ENCODE measurements around the gene LCN6. TPM values are rescaled to one million over a fixed set of nuclear protein-coding genes. Genes with fewer than 3 reads are reported as not detected.
"Not testable (repeated sequence)": the region's sequence is repeated elsewhere in the genome, so short reads cannot be mapped to it uniquely, and the experiment has no call there.

The LCN6 gene
- total and polyA plus RNA-seq, 2 donors (not counting 1 experiment from before 2014, with no cell fraction given), result 0.18 TPM; not detected in 1

GRCh38 chr9:136786451-136786850 lies 38.1 kb upstream of the LCN6 start:
- no peak overlapping the region for H3K27ac Mint-ChIP-seq
- DNase-seq, result no peak
- no peaks in the 10 kb centered on the region for H3K27me3 Mint-ChIP-seq
- no peak overlapping the region for H3K27ac ChIP-seq (ENCODE audit: low read length in 2 of 2)
- H3K9me3 Mint-ChIP-seq (ENCODE audit: insufficient read depth), result no peaks in the 10 kb centered on the region
- no peak overlapping the region for H3K4me3 ChIP-seq (ENCODE audit: control extremely low read depth in 1 of 5, extremely low read depth in 1 of 5, insufficient read depth in 1 of 5, low read depth in 2 of 5, low read length in 4 of 5)
- H3K4me3 Mint-ChIP-seq, result no peak overlapping the region
- H3K9ac ChIP-seq (ENCODE audit: low read length), result no peak overlapping the region
- H3K4me1 ChIP-seq (ENCODE audit: control insufficient read depth in 2 of 2, insufficient read depth in 2 of 2, low read length in 2 of 2), result peaks cover 8 to 14% of the 10 kb centered on the region in 2 donors
- ChIA-PET POLR2A (no interaction called here), CTCF (interaction anchor here (0.8 to 10.5 kb wide), 16 partner anchors 8 to 441 kb away, joined by 3 to 106 read pairs (median 4); partner anchors contain the start of genes AJM1, FUT7, RABL6 and RNF224)
- no peaks in the 10 kb centered on the region for H3K79me2 ChIP-seq (ENCODE audit: control insufficient read depth, insufficient read depth, low read length)
- H4K20me1 ChIP-seq (ENCODE audit: control insufficient read depth, insufficient read depth, low read length, poor library complexity, severe bottlenecking), result no peaks in the 10 kb centered on the region
- WGBS (ENCODE audit: insufficient coverage), result 85% methylated on average over 3 of the region's 10 CpGs
- no peak for TF ChIP-seq EZH2 (IDR thresholded peaks at IDR 0.05; ENCODE audit: borderline replicate concordance, insufficient read depth, low read depth, low read length, poor library complexity, severe bottlenecking)
- H2AFZ ChIP-seq (ENCODE audit: insufficient read depth, low read depth, low read length, poor library complexity, severe bottlenecking), result no peak overlapping the region
- H3K36me3 ChIP-seq (replicated peaks in 1 of 2; ENCODE audit: control extremely low read depth in 1 of 2, control insufficient read depth in 1 of 2, extremely low read depth in 1 of 2, insufficient read depth in 2 of 2, low read length in 1 of 2), result no peaks in the 10 kb centered on the region
- no peaks in the 10 kb centered on the region for H3K27me3 ChIP-seq (replicated peaks in 1 of 4; ENCODE audit: control extremely low read depth in 1 of 4, control insufficient read depth in 3 of 4, insufficient read depth in 4 of 4, low read length in 3 of 4)
- ATAC-seq (ENCODE audit: low read depth), result no peak
- H3K4me2 ChIP-seq (replicated peaks; ENCODE audit: low read depth, low read length, poor library complexity, severe bottlenecking), result no peak overlapping the region
- peaks cover 19% of the 10 kb centered on the region for H3K4me1 Mint-ChIP-seq
- no peaks in the 10 kb centered on the region for H3K9me3 ChIP-seq (ENCODE audit: control extremely low read depth in 1 of 3, control insufficient read depth in 2 of 3, insufficient read depth in 1 of 3, low read length in 2 of 3)
- intact Hi-C loops (cut with micrococcal nuclease), result no loop called here

- 79% methylated on average over 20 of the region's 23 CpGs for WGBS (ENCODE audit: insufficient coverage)
- H3K27ac Mint-ChIP-seq; H3K27me3 Mint-ChIP-seq; H3K4me3 ChIP-seq (ENCODE audit: control extremely low read depth in 1 of 5, extremely low read depth in 1 of 5, insufficient read depth in 1 of 5, low read depth in 2 of 5, low read length in 4 of 5); H3K79me2 ChIP-seq (ENCODE audit: control insufficient read depth, insufficient read depth, low read length); intact Hi-C loops (cut with micrococcal nuclease); POLR2A ChIA-PET; H3K9ac ChIP-seq (ENCODE audit: low read length); H3K9me3 Mint-ChIP-seq (ENCODE audit: insufficient read depth); H3K27me3 ChIP-seq (replicated peaks in 1 of 4; ENCODE audit: control extremely low read depth in 1 of 4, control insufficient read depth in 3 of 4, insufficient read depth in 4 of 4, low read length in 3 of 4); DNase-seq; H4K20me1 ChIP-seq (ENCODE audit: control insufficient read depth, insufficient read depth, low read length, poor library complexity, severe bottlenecking); H3K4me3 Mint-ChIP-seq; H3K4me2 ChIP-seq (replicated peaks; ENCODE audit: low read depth, low read length, poor library complexity, severe bottlenecking); H3K36me3 ChIP-seq (replicated peaks in 1 of 2; ENCODE audit: control extremely low read depth in 1 of 2, control insufficient read depth in 1 of 2, extremely low read depth in 1 of 2, insufficient read depth in 2 of 2, low read length in 1 of 2); H3K9me3 ChIP-seq (ENCODE audit: control extremely low read depth in 1 of 3, control insufficient read depth in 2 of 3, insufficient read depth in 1 of 3, low read length in 2 of 3); H2AFZ ChIP-seq (ENCODE audit: insufficient read depth, low read depth, low read length, poor library complexity, severe bottlenecking); ATAC-seq (ENCODE audit: low read depth); H3K27ac ChIP-seq (ENCODE audit: low read length in 2 of 2): not testable (repeated sequence)
- CTCF ChIA-PET, result interaction anchor here (1.2 to 10.5 kb wide), 13 partner anchors 11 to 281 kb away, joined by 3 to 106 read pairs (median 5); partner anchors contain the start of genes AJM1, FUT7 and RABL6
- H3K4me1 ChIP-seq (ENCODE audit: control insufficient read depth in 2 of 2, insufficient read depth in 2 of 2, low read length in 2 of 2), result peaks cover 8 to 11% of the 10 kb centered on the region in 2 donors
- peaks cover 13% of the 10 kb centered on the region for H3K4me1 Mint-ChIP-seq
These were observed 37.4 kb upstream of the LCN6 start for GRCh38 chr9:136785565-136786355.
